NCI-H1694 treated with DMSO at 0.1 percent for 48 hours (cell line): ENCODE results near the gene CLPX.
"Not testable (repeated sequence)": the region's sequence is repeated elsewhere in the genome, so short reads cannot be mapped to it uniquely, and the experiment has no call there.

Experiments
- DNase-seq: peaks from one replicate; lab custom pipeline; 2025; lab: John Stamatoyannopoulos, UW

Gene CLPX

DNA sequence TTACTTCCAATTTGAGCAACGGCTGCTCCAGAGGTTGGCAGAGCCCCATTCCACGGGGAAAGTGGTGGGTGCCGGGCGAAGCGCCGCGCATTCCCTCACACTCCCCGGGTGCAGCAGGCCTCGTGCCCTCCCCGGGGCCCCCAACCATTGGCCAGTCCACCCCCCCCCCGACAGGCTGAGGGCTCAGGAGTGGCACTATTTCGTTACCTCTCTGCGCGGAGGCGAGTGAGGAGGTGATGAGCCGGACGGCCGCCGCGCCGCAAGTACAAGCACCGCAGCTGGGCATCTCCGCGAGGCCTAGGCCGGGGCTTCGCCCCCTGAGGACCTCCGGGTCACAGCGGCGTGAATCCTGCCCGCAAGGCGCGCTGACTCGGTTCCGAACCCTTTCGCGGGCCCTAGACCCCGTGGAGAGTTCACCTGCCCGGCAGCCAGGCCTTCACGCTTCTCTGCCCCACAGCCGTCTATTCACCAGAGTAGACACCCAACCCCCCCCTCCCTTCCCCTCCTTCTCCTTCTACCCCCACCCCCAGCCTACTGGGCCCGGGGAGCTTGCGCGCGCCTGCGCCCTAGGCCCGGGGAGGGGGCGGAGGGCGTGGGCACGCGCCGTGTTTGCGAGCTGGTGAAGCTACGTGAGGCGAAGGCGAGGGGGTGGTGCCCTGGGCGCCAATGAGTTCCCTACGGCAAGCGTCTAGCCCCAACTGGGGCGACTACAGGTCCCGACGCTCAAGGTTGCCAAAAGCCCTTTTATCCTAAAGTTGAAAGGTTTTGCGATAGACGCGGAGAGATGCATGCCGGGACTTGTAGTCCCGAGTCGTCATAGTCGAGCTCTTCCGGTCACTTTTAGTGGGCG, at the start of gene CLPX:
Gene CLPX (minus strand): TSS at position 475 of the 850 bp plus-strand sequence. CDS start 189 bp downstream, at position 286.
- DNase-seq: peak; percentile 62

DNA sequence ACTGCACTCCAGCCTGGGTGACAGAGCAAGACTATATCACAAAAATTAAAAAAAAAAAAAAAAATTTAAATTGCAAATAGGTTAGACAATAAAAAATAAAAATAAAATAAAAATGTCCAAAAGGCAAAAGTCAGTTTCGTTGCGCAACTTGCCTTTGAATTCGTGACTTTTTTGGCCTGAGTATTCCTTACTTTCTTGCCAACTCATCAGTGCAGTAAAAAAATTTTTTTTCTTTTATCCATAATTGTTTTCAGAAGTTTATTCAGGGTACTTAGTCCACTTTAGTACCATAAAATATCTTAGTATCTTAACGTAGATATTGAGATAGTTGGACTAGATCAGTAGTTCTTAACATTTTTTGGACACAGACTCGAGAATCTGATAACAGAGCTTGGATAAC, 48.6 kb upstream of the CLPX start:
- no peak for DNase-seq

DNA sequence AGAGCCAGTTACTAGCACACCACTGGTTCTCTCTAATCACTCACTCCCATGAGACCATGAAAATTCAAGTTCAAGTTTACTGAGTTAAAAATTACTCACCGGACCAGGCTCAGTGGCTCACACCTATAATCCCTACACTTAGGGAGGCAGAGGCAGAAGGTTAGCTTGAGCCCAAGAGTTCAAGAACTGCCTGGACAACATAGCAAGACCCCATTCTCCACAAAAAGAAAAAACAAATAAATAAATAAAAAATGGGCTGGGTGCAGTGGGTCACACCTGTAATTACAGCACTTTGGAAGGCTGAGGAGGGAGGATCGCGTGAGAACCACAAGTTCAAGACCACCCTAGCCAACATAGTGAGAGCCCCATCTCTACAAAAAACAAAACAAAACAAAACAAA, 47.4 kb upstream of the CLPX start:
- DNase-seq: no peak

- no peak for DNase-seq
Measured at GRCh38 chr15:65231306-65231705, 46.2 kb upstream of the CLPX start.

DNA sequence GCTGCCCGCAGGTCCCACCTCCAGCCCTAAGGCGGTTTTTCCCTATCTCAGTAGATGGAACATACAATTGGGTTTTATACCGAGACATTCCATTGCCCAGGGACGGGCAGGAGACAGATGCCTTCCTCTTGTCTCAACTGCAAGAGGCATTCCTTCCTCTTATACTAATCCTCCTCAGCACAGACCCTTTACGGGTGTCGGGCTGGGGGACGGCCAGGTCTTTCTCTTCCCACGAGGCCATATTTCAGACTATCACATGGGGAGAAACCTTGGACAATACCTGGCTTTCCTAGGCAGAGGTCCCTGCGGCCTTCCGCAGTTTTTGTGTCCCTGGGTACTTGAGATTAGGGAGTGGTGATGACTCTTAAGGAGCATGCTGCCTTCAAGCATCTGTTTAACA, 41.8 kb upstream of the CLPX start:
- not testable (repeated sequence) for DNase-seq

- DNase-seq: no peak
Measured at GRCh38 chr15:65226221-65226620, 41.1 kb upstream of the CLPX start.

DNA sequence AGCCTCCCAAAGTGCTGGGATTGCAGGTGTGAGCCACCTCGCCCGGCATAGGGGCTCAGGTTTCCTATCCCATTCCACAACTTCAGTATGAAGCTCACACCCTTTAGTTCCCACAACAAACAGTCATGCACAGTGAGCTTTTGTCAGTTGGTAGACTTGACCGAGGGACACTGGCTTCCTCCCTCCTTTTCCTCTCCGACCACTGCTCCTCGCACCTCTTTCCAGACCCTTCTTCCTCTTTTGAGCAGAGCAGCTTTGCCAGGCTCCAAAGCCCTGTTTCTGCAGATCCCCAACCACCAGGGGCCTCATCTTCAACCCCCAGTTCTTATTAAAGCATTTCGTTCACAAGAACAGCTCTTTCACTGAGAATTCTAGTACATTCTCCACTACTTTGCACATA, 38.9 kb upstream of the CLPX start:
- DNase-seq: no peak

GRCh38 chr15:65222891-65223290, 37.7 kb upstream of the CLPX start:
- DNase-seq: no peak

GRCh38 chr15:65221697-65222096, 36.6 kb upstream of the CLPX start:
- DNase-seq: no peak

DNA sequence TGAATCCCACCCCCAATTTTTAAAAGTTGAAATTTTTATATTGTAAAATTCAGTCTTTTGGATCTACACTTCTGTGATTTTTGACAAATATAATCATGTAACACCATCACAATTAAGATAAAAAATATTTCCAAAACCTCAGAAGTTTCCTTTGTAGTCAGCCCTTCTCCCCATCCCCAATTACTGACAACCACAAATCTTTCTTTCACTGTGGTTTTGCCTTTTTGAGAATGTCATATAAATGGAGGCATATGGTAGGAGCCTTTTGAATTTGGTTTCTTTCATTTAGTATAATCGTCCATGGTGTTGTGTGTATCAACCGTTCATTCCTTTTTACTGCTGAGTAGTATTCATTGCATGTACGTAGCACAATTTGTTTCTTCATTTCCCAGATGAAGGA, 34.0 kb upstream of the CLPX start:
- DNase-seq: no peak

GRCh38 chr15:65217526-65218482, 32.7 kb upstream of the CLPX start:
- no peak for DNase-seq

- no peak for DNase-seq
Measured at GRCh38 chr15:65215496-65215895, 30.4 kb upstream of the CLPX start.

DNA sequence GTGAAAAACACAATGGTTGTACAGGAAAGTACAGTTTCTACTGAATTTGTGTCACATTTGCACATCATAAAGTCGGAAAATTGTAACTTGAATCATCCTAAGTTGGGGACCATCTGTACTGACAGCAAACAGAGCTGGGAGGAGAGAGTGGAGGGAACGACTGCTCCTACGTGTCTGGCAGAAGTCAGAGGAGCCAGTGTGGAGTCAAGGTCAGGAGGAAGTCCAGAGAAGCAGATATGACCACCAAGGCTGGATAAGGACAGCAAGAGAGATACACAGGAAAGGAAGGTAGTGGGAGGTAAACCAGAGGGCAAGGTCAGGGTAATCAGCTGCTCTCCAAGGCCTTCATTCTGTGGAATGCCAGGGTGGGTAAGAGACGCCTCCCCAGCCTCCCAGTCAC, 28.9 kb upstream of the CLPX start:
- no peak for DNase-seq

GRCh38 chr15:65213241-65213640, 28.1 kb upstream of the CLPX start:
- no peak for DNase-seq

- peak; percentile 5 for DNase-seq
Measured at GRCh38 chr15:65212097-65212496, 27.0 kb upstream of the CLPX start.

DNA sequence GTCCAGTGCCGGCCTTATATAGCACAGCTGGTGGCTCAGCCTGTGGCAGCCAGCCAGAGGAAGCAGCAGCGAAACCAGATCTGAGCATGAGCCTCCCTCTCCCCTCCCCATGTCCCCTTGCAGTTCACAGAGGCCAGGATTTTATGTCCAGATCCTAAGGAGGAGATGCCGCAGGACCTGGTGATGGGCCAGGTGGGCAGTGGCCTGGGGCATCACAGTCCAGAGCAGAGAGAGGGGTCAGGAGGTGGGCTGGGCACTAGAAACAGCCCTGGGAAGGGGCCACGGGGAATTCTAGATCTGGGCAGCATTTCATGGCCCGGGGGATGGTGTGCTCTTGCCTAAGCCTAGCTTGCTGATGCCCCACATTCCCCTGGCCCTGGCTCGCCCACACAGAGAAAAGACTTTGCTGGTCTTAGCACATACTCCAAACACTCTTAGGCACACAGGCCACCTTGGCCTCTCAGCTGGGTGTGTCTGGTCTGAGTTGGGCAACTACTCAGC, 26.4 kb upstream of the CLPX start:
- DNase-seq: peak; percentile 2

DNA sequence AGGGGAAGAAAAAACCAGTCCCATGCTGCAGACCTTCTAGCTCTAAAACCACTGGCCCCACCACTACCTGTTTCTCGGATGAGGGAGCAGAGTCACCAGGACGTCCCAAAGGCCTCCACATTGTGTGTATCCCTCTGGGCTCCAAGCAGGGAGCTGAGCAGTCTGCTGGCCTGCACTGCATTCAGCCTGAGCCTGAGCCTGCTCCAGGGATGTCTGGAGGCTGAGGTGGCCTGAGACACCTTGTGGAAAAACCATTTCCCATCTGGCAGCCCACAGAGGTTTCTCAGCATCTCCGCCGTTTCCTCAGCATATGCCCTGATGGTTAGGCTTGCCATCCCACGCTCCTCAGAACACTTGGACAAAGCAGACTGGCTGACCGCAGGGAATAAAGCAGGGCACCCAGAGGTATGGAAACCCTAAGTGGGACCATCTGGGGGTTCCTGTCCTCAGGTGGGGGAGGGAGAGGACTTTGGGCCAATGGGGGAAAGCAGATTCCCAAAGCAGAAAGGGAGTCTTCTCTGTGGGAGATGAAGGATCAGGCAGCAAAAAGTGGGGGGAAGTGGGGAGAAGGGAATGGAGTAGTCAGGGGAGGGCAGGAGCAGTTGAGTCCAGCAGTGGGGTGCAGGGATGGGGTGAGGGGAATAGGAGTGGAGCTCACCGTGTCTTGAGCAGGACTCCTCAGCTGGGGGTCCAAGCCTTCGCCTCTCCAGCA, 25.8 kb upstream of the CLPX start, which contains the start of gene CILP:
Gene CILP (minus strand): TSS at position 704 of the 712 bp plus-strand sequence. CDS start 1,718 bp downstream, outside the sequence.
- no peak for DNase-seq

DNA sequence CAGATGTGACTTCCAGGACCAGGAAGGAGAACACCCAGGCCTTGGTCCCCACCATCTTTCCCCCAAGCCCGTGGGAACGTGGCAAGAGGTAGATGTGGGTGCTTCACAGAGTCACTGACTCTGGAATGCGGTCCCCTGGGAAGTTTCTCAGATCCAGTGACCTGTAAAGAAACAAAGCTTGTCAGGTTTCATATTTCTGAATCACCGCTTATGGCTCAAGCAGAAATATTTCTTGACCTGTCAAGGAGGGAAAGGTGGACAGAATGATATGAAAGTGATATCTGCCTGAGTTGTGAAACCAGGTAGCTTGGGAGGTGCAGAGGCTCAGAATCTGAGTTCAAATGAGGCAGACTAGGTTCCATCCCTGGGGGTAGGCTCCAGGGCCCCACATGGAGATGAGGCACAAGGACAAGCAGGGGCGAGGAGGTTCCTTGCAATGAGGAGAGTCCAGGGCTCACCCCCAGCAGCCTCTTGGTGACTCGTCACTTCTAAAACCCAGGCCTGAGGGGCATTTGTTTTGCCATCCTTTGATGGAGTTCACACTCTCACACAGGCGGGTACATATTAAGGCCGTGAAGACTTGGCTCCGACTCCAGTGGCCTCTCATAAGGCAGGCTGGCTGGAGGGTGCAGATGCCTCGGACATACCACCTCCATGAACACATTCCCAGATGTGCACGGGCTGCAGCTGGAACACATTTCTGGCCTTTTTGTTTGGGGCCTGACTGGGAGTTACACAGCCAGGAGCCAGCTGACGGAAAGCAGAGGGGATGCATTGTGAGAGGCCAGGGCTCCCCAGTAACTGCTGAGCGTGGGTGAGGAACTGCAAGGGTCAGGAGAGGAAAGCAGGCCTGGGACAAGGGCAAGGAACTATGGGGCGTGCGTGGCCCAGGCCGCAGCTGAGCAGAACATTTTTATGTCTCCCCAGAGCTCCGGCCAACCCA, 24.8 kb upstream of the CLPX start:
- no peak for DNase-seq

- DNase-seq: peak; percentile 16
Measured at GRCh38 chr15:65208647-65209046, 23.5 kb upstream of the CLPX start.

- no peak for DNase-seq
Measured at GRCh38 chr15:65207280-65207840, 22.2 kb upstream of the CLPX start.
